Mesodermal cell (in vitro differentiated cells): ENCODE data around the gene TTC3.

Experiments
- H3K27ac ChIP-seq: 2 replicates; pipeline ENCODE4 v1.7.0; 2013; ENCODE audit warnings: mild to moderate bottlenecking, low read depth, low read length, moderate library complexity; ENCODE audit not compliant: severe bottlenecking
- H3K36me3 ChIP-seq: 2 replicates; pipeline ENCODE4 v1.7.1; 2013; ENCODE audit warnings: mild to moderate bottlenecking, low read length, moderate library complexity; ENCODE audit not compliant: control insufficient read depth, insufficient read depth
- H3K4me1 ChIP-seq: one replicate; pipeline ENCODE4 v1.7.1; 2013; ENCODE audit warnings: mild to moderate bottlenecking, low read length; ENCODE audit not compliant: insufficient read depth, control insufficient read depth, poor library complexity, severe bottlenecking
- H3K4me3 ChIP-seq: 2 replicates; pipeline ENCODE4 v1.7.0; 2013; ENCODE audit warnings: low read length, control low read depth, mild to moderate bottlenecking; ENCODE audit not compliant: insufficient read depth, poor library complexity, severe bottlenecking; ENCODE audit errors: extremely low read depth
- H3K9me3 ChIP-seq: 2 replicates; pipeline ENCODE4 v1.7.1; 2013; ENCODE audit warnings: mild to moderate bottlenecking, low read length, moderate library complexity; ENCODE audit not compliant: control insufficient read depth
- WGBS, 2 experiments: methylation state at CpG; one replicate each; pipeline ENCODE4 v1.1.5; 2013; ENCODE audit warnings: missing lambda C conversion rate in 2 of 2; ENCODE audit not compliant: insufficient coverage in 2 of 2; 5-methylcytosine and 5-hydroxymethylcytosine counted together

The TTC3 gene

GRCh38 chr21:37232274-37233018 lies 159.4 kb downstream of the TTC3 start:
- Histone ChIP-seq H3K4me1 (no peaks in the 10 kb centered on the region), H3K27ac (no peak overlapping the region), H3K4me3 (no peak overlapping the region), H3K9me3 (no peaks in the 10 kb centered on the region), H3K36me3 (peaks cover 76% of the 10 kb centered on the region)
- WGBS, 2 experiments = 94 to 96% methylated on average over 15 to 17 of the region's 19 CpGs

GRCh38 chr21:37233551-37234146 lies 160.6 kb downstream of the TTC3 start:
- peaks cover 3% of the 10 kb centered on the region for H3K4me1 ChIP-seq
- peaks cover 64% of the 10 kb centered on the region for H3K36me3 ChIP-seq
- H3K9me3 ChIP-seq = no peaks in the 10 kb centered on the region
- H3K4me3 ChIP-seq = no peak overlapping the region
- 91 to 95% methylated on average over 9 of the region's 9 CpGs for WGBS, 2 experiments
- no peak overlapping the region for H3K27ac ChIP-seq

DNA sequence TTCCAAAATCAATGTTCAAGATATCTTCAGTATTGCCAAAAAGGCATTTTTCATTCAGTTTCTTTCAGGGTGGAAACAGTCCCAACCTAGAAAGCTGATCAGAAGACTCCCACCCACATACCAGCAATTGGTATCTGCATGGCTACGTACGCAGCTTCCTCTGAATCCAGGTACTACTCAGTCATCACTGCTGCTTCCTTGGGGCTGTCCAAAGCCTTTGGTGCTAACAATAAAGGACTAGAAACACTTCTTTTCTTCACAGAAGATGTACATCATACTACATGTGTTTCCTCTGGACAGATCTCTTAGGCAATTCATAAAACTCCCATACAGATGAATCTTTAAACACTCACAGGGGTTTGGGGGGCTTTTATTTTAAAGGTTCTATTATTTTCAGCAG lies 164.3 kb downstream of the TTC3 start:
- Histone ChIP-seq H3K9me3 (no peaks in the 10 kb centered on the region), H3K4me3 (no peak overlapping the region), H3K4me1 (peaks cover 3% of the 10 kb centered on the region), H3K36me3 (peaks cover 55% of the 10 kb centered on the region), H3K27ac (no peak overlapping the region)
- WGBS, 2 experiments = 100% methylated on average over 2 of the region's 2 CpGs

GRCh38 chr21:37237764-37238163 lies 164.7 kb downstream of the TTC3 start:
- peaks cover 3% of the 10 kb centered on the region for H3K4me1 ChIP-seq
- H3K4me3 ChIP-seq = no peak overlapping the region
- H3K36me3 ChIP-seq = peaks cover 51% of the 10 kb centered on the region
- H3K27ac ChIP-seq = no peak overlapping the region
- H3K9me3 ChIP-seq = no peaks in the 10 kb centered on the region
- WGBS, 2 experiments = 81 to 93% methylated on average over 3 of the region's 4 CpGs

DNA sequence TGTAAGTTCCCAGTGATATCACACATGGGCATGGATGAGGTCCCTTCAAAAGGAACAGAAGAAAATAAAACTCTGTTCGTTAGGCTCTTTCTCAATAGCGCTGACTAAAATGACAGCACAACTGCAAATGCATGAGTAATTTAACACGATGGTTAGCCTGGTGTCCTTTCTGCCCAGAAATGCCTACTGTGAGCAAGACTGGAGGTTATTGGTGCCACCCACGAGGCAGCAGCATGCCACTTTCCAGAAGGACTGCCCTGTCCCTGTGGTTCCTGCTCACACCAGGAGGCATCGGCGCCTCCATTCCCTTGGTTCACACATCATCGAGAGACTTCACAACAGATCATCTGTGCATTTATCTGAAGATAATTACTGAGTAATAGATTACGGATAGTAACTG lies 167.9 kb downstream of the TTC3 start:
- 86 to 93% methylated on average over 5 to 6 of the region's 8 CpGs for WGBS, 2 experiments
- Histone ChIP-seq H3K36me3 (peaks cover 33% of the 10 kb centered on the region), H3K4me1 (peaks cover 3% of the 10 kb centered on the region), H3K4me3 (no peak overlapping the region), H3K27ac (no peak overlapping the region), H3K9me3 (no peaks in the 10 kb centered on the region)

GRCh38 chr21:37241426-37241825 lies 168.4 kb downstream of the TTC3 start:
- 74 to 92% methylated on average over 3 to 4 of the region's 7 CpGs for WGBS, 2 experiments
- Histone ChIP-seq H3K27ac (no peak overlapping the region), H3K9me3 (no peaks in the 10 kb centered on the region), H3K36me3 (peaks cover 31% of the 10 kb centered on the region), H3K4me3 (no peak overlapping the region), H3K4me1 (peaks cover 3% of the 10 kb centered on the region)

- Histone ChIP-seq H3K9me3 (no peaks in the 10 kb centered on the region), H3K27ac (no peak overlapping the region), H3K4me3 (no peak overlapping the region), H3K36me3 (peaks cover 26% of the 10 kb centered on the region), H3K4me1 (no peaks in the 10 kb centered on the region)
- 89 to 93% methylated on average over 3 of the region's 6 CpGs for WGBS, 2 experiments
Measured at GRCh38 chr21:37243961-37244360, 170.9 kb downstream of the TTC3 start.

DNA sequence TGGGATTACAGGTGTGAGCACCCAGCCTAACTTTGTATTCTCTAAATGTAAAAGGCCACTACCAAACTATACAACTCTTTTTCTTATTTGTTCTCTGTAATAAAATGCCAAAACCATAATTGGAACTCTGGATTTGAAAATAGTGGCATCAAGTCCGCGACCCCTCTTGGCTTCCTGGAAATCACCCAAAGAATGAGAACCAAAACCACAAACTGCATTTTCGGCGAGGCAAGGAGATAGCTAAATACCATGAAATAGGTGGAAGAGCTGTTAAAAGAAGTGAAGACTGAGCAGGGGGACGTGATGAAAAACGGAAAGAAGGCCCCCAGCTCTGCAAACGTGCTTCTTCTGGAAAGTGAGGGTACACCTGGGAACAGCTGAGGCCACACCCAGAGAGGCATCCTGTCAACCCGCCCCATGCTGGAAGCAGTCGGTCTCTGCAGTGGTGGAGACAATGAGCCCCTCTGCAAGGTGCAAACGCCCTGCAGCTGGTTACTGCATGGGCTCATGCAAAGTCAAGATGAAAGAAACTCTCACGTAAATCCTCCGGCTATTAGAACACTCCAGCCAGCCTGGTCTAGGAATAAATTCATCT lies 171.5 kb downstream of the TTC3 start:
- Histone ChIP-seq H3K4me3 (no peak overlapping the region), H3K4me1 (no peaks in the 10 kb centered on the region), H3K9me3 (no peaks in the 10 kb centered on the region), H3K27ac (no peak overlapping the region), H3K36me3 (peaks cover 22% of the 10 kb centered on the region)
- 87 to 90% methylated on average over 10 to 12 of the region's 12 CpGs for WGBS, 2 experiments

DNA sequence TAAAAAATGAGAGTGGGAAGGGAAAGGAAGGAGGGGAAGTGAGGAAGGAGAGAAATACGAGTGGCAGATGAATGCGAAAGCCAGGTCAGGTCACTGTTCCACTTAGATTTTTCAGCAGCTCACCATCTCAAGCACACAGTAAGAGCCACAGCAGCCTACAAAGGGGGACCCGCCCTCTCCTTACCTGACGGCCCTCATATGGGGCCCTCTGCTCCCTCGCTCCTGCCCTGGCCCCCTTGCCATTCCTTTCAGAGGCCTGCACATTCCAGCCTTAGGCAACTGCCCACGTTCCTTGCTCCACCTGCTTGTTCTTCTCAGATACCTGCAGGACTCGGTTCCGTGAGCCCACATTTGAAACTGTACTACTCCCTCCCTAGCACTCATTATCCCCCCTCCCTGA lies 172.1 kb downstream of the TTC3 start:
- Histone ChIP-seq H3K4me1 (no peaks in the 10 kb centered on the region), H3K4me3 (no peak overlapping the region), H3K27ac (no peak overlapping the region), H3K9me3 (no peaks in the 10 kb centered on the region), H3K36me3 (peaks cover 17% of the 10 kb centered on the region)
- 79 to 83% methylated on average over 6 to 7 of the region's 8 CpGs for WGBS, 2 experiments

DNA sequence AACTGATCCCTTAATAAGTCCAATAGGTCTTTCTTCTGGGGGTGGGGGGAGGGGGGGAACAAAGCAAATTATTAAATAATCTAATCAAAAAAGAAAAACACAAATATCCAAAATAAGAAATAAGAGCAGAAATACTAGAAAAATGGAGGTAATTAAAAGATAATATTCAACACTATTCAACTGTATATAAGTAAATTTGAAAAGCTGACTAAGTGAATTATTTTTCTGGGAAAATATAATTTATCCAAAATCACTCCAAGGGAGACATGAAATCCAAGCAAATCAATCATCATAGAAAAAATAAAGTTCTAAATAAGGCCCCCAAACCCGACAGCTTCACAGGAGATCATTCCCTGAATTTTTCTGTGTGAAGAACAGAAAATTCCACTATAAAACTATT lies 175.2 kb downstream of the TTC3 start:
- Histone ChIP-seq H3K4me1 (no peaks in the 10 kb centered on the region), H3K4me3 (no peak overlapping the region), H3K36me3 (no peaks in the 10 kb centered on the region), H3K27ac (no peak overlapping the region), H3K9me3 (no peaks in the 10 kb centered on the region)
- WGBS, 2 experiments = 80% methylated on average over 1 of the region's 1 CpG; no CpG with 5 or more reads in 1 of the 2 experiments
